HepG2 (cell line): ENCODE measurements around the gene ASPRV1. TPM values are rescaled to one million over a fixed set of nuclear protein-coding genes. Genes with fewer than 3 reads are reported as not detected.

Source experiments
- ATAC-seq: fragments of 200-7000 bp; cut with Tn5 transposase; 3 replicates; pipeline ENCODE4 v1.9.1; 2020; ENCODE audit warnings: mild to moderate bottlenecking, moderate library complexity
- BruUV-seq: library from RNA; stranded (reverse); fragments of 400-500 nt; replicated peaks from 2 replicates; lab custom pipeline; 2021; lab: Mats Ljungman, UMichigan
- CTCF ChIA-PET: fragments of 300-600 bp; formaldehyde crosslinking; extraction: SDS; loops from one replicate; lab custom pipeline; 2021; ENCODE audit warnings: low total read pairs, inconsistent platforms, low intra/inter-chr PET ratio; lab: Yijun Ruan, JAX
- POLR2A ChIA-PET: fragments of 350-600 bp; sonication (Branson Sonifier 250); formaldehyde crosslinking; loops from one replicate; lab custom pipeline; 2020; ENCODE audit warnings: antibody characterized with exemption, inconsistent platforms; lab: Yijun Ruan, JAX
- DNase-seq: peaks from one replicate; pipeline ENCODE4 v3.0.0-alpha.2; 2015; ENCODE audit warnings: low spot score
- FAIRE-seq: peaks from 3 replicates; lab custom pipeline; 2011; peaks lifted over from hg19 to GRCh38; lab: Jason Lieb, UNC
- H2AFZ ChIP-seq: one replicate; pipeline ENCODE4 v1.6.1; 2011; ENCODE audit warnings: low read length, inconsistent platforms
- H3K27ac ChIP-seq: fragments of 300-600 bp; 3 replicates; pipeline ENCODE4 v1.8.0; 2011; ENCODE audit warnings: mixed run types, mild to moderate bottlenecking, mixed read lengths, low read length, inconsistent platforms; ENCODE audit not compliant: insufficient read depth; ENCODE audit errors: extremely low read length
- H3K27me3 ChIP-seq, 2 experiments: fragments of 200-600 bp in 1 of 2; 2 replicates in 1 of 2; 3 replicates in 1 of 2; pipeline versions ENCODE4 v1.6.0 to v1.8.0; 2011; ENCODE audit warnings: low read length in 2 of 2, mild to moderate bottlenecking in 2 of 2, moderate library complexity in 2 of 2, inconsistent platforms in 1 of 2; ENCODE audit not compliant: insufficient read depth in 2 of 2, control insufficient read depth in 1 of 2
- H3K36me3 ChIP-seq, 2 experiments: fragments of 200-600 bp in 1 of 2; replicated peaks in 1 of 2; 2 replicates in 1 of 2; 3 replicates in 1 of 2; pipeline versions ENCODE4 v1.5.1 to v1.8.0; 2011; ENCODE audit warnings: low read length in 2 of 2, inconsistent platforms in 1 of 2; ENCODE audit not compliant: insufficient read depth in 2 of 2, control insufficient read depth in 1 of 2
- H3K4me1 ChIP-seq: 2 replicates; pipeline ENCODE4 v1.5.1; 2012; ENCODE audit warnings: low read length, inconsistent platforms; ENCODE audit not compliant: insufficient read depth
- H3K4me2 ChIP-seq: 2 replicates; pipeline ENCODE4 v1.6.0; 2011; ENCODE audit warnings: low read depth, low read length, inconsistent platforms
- H3K4me3 ChIP-seq, 3 experiments: fragments of 200-600 bp in 1 of 3; sonication (generic), shearing (Covaris generic) in 1 of 3; replicated peaks in 1 of 3; 2 replicates each; pipeline ENCODE4 v1.5.1; 2011 to 2016; ENCODE audit warnings: low read length in 3 of 3, inconsistent platforms in 2 of 3, low read depth in 2 of 3, mild to moderate bottlenecking in 2 of 3, control low read depth in 1 of 3, mixed read lengths in 1 of 3; ENCODE audit not compliant: insufficient read depth in 1 of 3
- H3K79me2 ChIP-seq: one replicate; pipeline ENCODE4 v1.6.1; 2011; ENCODE audit warnings: low read length, inconsistent platforms; ENCODE audit not compliant: insufficient read depth
- H3K9ac ChIP-seq: 2 replicates; pipeline ENCODE4 v1.6.0; 2011; ENCODE audit warnings: mild to moderate bottlenecking, low read depth, low read length, inconsistent platforms; ENCODE audit not compliant: insufficient read depth
- H3K9me3 ChIP-seq: 2 replicates; pipeline ENCODE4 v1.5.1; 2012; ENCODE audit warnings: mild to moderate bottlenecking, low read length
- H4K20me1 ChIP-seq: 2 replicates; pipeline ENCODE4 v1.6.0; 2011; ENCODE audit warnings: inconsistent platforms, mild to moderate bottlenecking, low read length, moderate library complexity; ENCODE audit not compliant: insufficient read depth
- ASH2L ChIP-seq: fragments of 300-600, 200-600 bp; sonication (generic); IDR thresholded peaks from 2 replicates; pipeline ENCODE4 v1.7.0; 2017; ENCODE audit warnings: low read depth, mild to moderate bottlenecking, moderate library complexity, mixed read lengths, low read length; ENCODE audit not compliant: insufficient read length
- ATM ChIP-seq: fragments of 450-650 bp; IDR thresholded peaks from 2 replicates; pipeline ENCODE4 v1.7.1; 2017; ENCODE audit warnings: mild to moderate bottlenecking, borderline replicate concordance
- ATRX ChIP-seq: sonication (generic); formaldehyde crosslinking; IDR thresholded peaks from 2 replicates; pipeline ENCODE4 v1.4.0; 2020; ENCODE audit warnings: missing genetic modification reagents, borderline replicate concordance
- CBX1 ChIP-seq: IDR thresholded peaks from one replicate; pipeline ENCODE4 v1.6.1; 2016; ENCODE audit warnings: antibody characterized with exemption, low read depth
- FOXM1 ChIP-seq: sonication (generic); formaldehyde crosslinking; IDR thresholded peaks from 2 replicates; pipeline ENCODE4 v1.5.0; 2020; ENCODE audit warnings: missing genetic modification reagents
- ISL2 ChIP-seq: sonication (generic); formaldehyde crosslinking; IDR thresholded peaks from 2 replicates; pipeline ENCODE4 v1.5.0; 2020; ENCODE audit warnings: missing genetic modification reagents
- KDM3A ChIP-seq: IDR thresholded peaks from 2 replicates; pipeline ENCODE4 v1.6.1; 2018; ENCODE audit warnings: low read depth, missing compliant biosample characterization
- LRRFIP1 ChIP-seq: sonication (generic); formaldehyde crosslinking; conservative IDR thresholded peaks from 2 replicates; pipeline ENCODE4 v1.4.0; 2020; ENCODE audit warnings: missing genetic modification reagents
- POGZ ChIP-seq: sonication (generic); formaldehyde crosslinking; IDR thresholded peaks from 2 replicates; pipeline ENCODE4 v1.4.0; 2020; ENCODE audit warnings: mild to moderate bottlenecking, missing genetic modification reagents
- SIN3A ChIP-seq: IDR thresholded peaks from 2 replicates; pipeline ENCODE4 v1.6.1; 2011; ENCODE audit warnings: low read depth, mild to moderate bottlenecking, control low read depth, low read length, borderline replicate concordance
- SNAPC2 ChIP-seq: sonication (generic); formaldehyde crosslinking; IDR thresholded peaks from 2 replicates; pipeline ENCODE4 v1.8.1; 2022; ENCODE audit warnings: mild to moderate bottlenecking, missing genetic modification reagents
- TMF1 ChIP-seq: sonication (generic); formaldehyde crosslinking; IDR thresholded peaks from 2 replicates; pipeline ENCODE4 v1.8.1; 2022; ENCODE audit warnings: low read depth, missing genetic modification reagents
- ZBTB14 ChIP-seq: sonication (generic); formaldehyde crosslinking; IDR thresholded peaks from 2 replicates; pipeline ENCODE4 v1.4.0; 2020; ENCODE audit warnings: missing genetic modification reagents
- ZFP1 ChIP-seq: IDR thresholded peaks from 2 replicates; pipeline ENCODE4 v1.6.1; 2016
- ZNF101 ChIP-seq: sonication (generic); formaldehyde crosslinking; IDR thresholded peaks from 2 replicates; pipeline ENCODE4 v1.4.0; 2020; ENCODE audit warnings: mild to moderate bottlenecking, low read depth, missing genetic modification reagents, borderline replicate concordance
- ZNF18 ChIP-seq: sonication (generic); formaldehyde crosslinking; IDR thresholded peaks from 2 replicates; pipeline ENCODE4 v1.8.0; 2022; ENCODE audit warnings: mild to moderate bottlenecking, missing genetic modification reagents; ENCODE audit not compliant: insufficient replicate concordance
- ZNF230 ChIP-seq: sonication (generic); formaldehyde crosslinking; IDR thresholded peaks from 2 replicates; pipeline ENCODE4 v1.4.0; 2020; ENCODE audit warnings: mild to moderate bottlenecking, missing genetic modification reagents
- ZNF432 ChIP-seq: sonication (generic); formaldehyde crosslinking; IDR thresholded peaks from 2 replicates; pipeline ENCODE4 v1.5.0; 2020; ENCODE audit warnings: missing genetic modification reagents, mild to moderate bottlenecking, borderline replicate concordance
- ZNF513 ChIP-seq: sonication (generic); formaldehyde crosslinking; conservative IDR thresholded peaks from 2 replicates; pipeline ENCODE4 v1.5.0; 2020; ENCODE audit warnings: missing genetic modification reagents
- WGBS: methylation state at CpG from one replicate; pipeline ENCODE4 v1.1.6; 2017; ENCODE audit warnings: low lambda C conversion rate; 5-methylcytosine and 5-hydroxymethylcytosine counted together
- in situ Hi-C: cut with HindIII; loops from 2 replicates; pipeline ENCODE4 v1.10.0; 2017; ENCODE audit warnings: low pct_unique_long_range_greater_than_20kb; ENCODE audit not compliant: extremely low pct_ligation_motif_present
- intact Hi-C: fragments of 100-400 bp; cut with micrococcal nuclease; formaldehyde crosslinking; loops from one replicate; pipeline ENCODE4 v1.10.0; 2022; ENCODE audit not compliant: unreplicated experiment
- polyA plus RNA-seq, 8 experiments: library from polyadenylated mRNA; depleted of rRNA in 3 of 8; stranded (reverse) in 7 of 8; unstranded in 1 of 8; fragments of >200 nt; fragmentation: Illumina TruSeq in 4 of 8; extraction: Trizol in 4 of 8; gene quantifications; 2 replicates each; pipeline versions ENCODE4 v1.2.1 to v1.2.3, GENCODE V29; 2011 to 2016; ENCODE audit warnings: low read depth in 4 of 8, missing spikeins in 1 of 8, mixed read lengths in 1 of 8; ENCODE audit not compliant: insufficient read depth in 1 of 8
- total RNA-seq, 5 experiments: library from RNA; depleted of rRNA; stranded (reverse); fragments of >200 nt; fragmentation: Illumina TruSeq; extraction: Trizol; gene quantifications; 2 replicates each; pipeline ENCODE4 v1.2.3, GENCODE V29; 2016; ENCODE audit warnings: low read depth in 1 of 5

ASPRV1 gene
- total and polyA plus RNA-seq, 2 of the 13 experiments (the other 11 are each of a cell fraction or from before 2014, with no cell fraction given) = 0.40 to 0.48 TPM

- no peak for TF ChIP-seq TMF1
- TF ChIP-seq CBX1 = no peak
- TF ChIP-seq ATRX = no peak
- no peak for TF ChIP-seq ZNF230
- no peak for TF ChIP-seq SNAPC2 (CRISPR knock-in tag)
- no peak for TF ChIP-seq ZNF513 (CRISPR knock-in tag)
- no peak for TF ChIP-seq SIN3A
- TF ChIP-seq ZFP1 (CRISPR knock-in tag) = no peak
- no peak for TF ChIP-seq KDM3A (CRISPR knock-in tag)
Measured at GRCh38 chr2:69923116-69923515, 38.3 kb downstream of the ASPRV1 start (continued).

- H3K4me3 ChIP-seq = no peak overlapping the region
- in situ Hi-C loops = loop anchor here (5.0 kb wide), 1 partner anchor 149 kb away; no protein-coding TSS in a partner anchor
- no peak for FAIRE-seq
- H3K4me2 ChIP-seq = no peak overlapping the region
- H3K9ac ChIP-seq = no peak overlapping the region
- BruUV-seq = no TSS peak
- peaks cover 4 to 51% of the 10 kb centered on the region in 2 experiments for H3K36me3 ChIP-seq
- H3K27me3 ChIP-seq = no peaks in the 10 kb centered on the region
- no peak overlapping the region for H2AFZ ChIP-seq
- no peak for ATAC-seq
- ChIA-PET CTCF (no interaction called here), POLR2A (interaction anchor here (1.6 to 5.0 kb wide), 2 partner anchors 29 to 225 kb away, joined by 4 to 77 read pairs; no protein-coding TSS in a partner anchor)
- no peaks in the 10 kb centered on the region for H3K9me3 ChIP-seq
- H3K4me1 ChIP-seq = peaks cover 32% of the 10 kb centered on the region
- intact Hi-C loops = loop anchor here (5.0 kb wide), 2 partner anchors 49 to 274 kb away; partner anchors contain the start of gene C2orf42
- 98% methylated on average over 3 of the region's 3 CpGs for WGBS
- no peak for DNase-seq
- peaks cover 18% of the 10 kb centered on the region for H3K79me2 ChIP-seq
- H4K20me1 ChIP-seq = no peaks in the 10 kb centered on the region
- H3K27ac ChIP-seq = no peak overlapping the region
- TF ChIP-seq ZNF18 (no peak), ATM (no peak), ZNF432 (CRISPR knock-in tag) (no peak), LRRFIP1 (no peak), ISL2 (CRISPR knock-in tag) (no peak), ASH2L (no peak), ZBTB14 (CRISPR knock-in tag) (no peak), FOXM1 (CRISPR knock-in tag) (no peak), POGZ (CRISPR knock-in tag) (no peak), ZNF101 (CRISPR knock-in tag) (no peak)
Measured at GRCh38 chr2:69918401-69918800, 43.0 kb downstream of the ASPRV1 start.
